ENCODE data around the gene PPP1R13B. TPM values are rescaled to one million over a fixed set of nuclear protein-coding genes. Genes with fewer than 3 reads are reported as not detected.

PPP1R13B gene
- total RNA-seq, 1 donor from 2014 or later, result 10.1 TPM

- H3K27me3 Mint-ChIP-seq (ENCODE audit: low read depth), result no peaks in the 10 kb centered on the region
- H3K27ac Mint-ChIP-seq (ENCODE audit: unreplicated experiment), result peak overlapping the region; percentile 91
- TF ChIP-seq, protein P1, sequence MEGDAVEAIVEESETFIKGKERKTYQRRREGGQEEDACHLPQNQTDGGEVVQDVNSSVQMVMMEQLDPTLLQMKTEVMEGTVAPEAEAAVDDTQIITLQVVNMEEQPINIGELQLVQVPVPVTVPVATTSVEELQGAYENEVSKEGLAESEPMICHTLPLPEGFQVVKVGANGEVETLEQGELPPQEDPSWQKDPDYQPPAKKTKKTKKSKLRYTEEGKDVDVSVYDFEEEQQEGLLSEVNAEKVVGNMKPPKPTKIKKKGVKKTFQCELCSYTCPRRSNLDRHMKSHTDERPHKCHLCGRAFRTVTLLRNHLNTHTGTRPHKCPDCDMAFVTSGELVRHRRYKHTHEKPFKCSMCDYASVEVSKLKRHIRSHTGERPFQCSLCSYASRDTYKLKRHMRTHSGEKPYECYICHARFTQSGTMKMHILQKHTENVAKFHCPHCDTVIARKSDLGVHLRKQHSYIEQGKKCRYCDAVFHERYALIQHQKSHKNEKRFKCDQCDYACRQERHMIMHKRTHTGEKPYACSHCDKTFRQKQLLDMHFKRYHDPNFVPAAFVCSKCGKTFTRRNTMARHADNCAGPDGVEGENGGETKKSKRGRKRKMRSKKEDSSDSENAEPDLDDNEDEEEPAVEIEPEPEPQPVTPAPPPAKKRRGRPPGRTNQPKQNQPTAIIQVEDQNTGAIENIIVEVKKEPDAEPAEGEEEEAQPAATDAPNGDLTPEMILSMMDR (IDR thresholded peaks at IDR 0.05), result no peak
- H3K4me3 Mint-ChIP-seq (ENCODE audit: unreplicated experiment), result peak overlapping the region; percentile 23
- peaks cover 11% of the 10 kb centered on the region for H3K36me3 Mint-ChIP-seq (ENCODE audit: low read depth)
- H3K9me3 Mint-ChIP-seq (ENCODE audit: low read depth), result no peaks in the 10 kb centered on the region
- peak; percentile 77 for DNase-seq (ENCODE audit: low spot score)
- peaks cover 27% of the 10 kb centered on the region for H3K4me1 Mint-ChIP-seq (ENCODE audit: low read depth)
These were observed 149.6 kb downstream of the PPP1R13B start for GRCh38 chr14:103697603-103698379.

GRCh38 chr14:103697206-103697602 is 150.2 kb downstream of the PPP1R13B start:
- peaks cover 27% of the 10 kb centered on the region for H3K4me1 Mint-ChIP-seq (ENCODE audit: low read depth)
- peak; percentile 8 for DNase-seq (ENCODE audit: low spot score)

GRCh38 chr14:103696466-103697071 is 150.8 kb downstream of the PPP1R13B start:
- peak; percentile 72 for DNase-seq (ENCODE audit: low spot score)
- no peaks in the 10 kb centered on the region for H3K9me3 Mint-ChIP-seq (ENCODE audit: low read depth)
- H3K4me3 Mint-ChIP-seq (ENCODE audit: unreplicated experiment), result no peak overlapping the region
- peaks cover 27% of the 10 kb centered on the region for H3K4me1 Mint-ChIP-seq (ENCODE audit: low read depth)
- peaks cover 5% of the 10 kb centered on the region for H3K36me3 Mint-ChIP-seq (ENCODE audit: low read depth)
- no peaks in the 10 kb centered on the region for H3K27me3 Mint-ChIP-seq (ENCODE audit: low read depth)
- TF ChIP-seq, protein P1 (IDR thresholded peaks at IDR 0.05), result peak; percentile 21
- H3K27ac Mint-ChIP-seq (ENCODE audit: unreplicated experiment), result peak overlapping the region; percentile 91

More at GRCh38 chr14:103697206-103697602, 150.2 kb downstream of the PPP1R13B start:
- Mint-ChIP-seq H3K36me3 (ENCODE audit: low read depth) (peaks cover 8% of the 10 kb centered on the region), H3K27ac (ENCODE audit: unreplicated experiment) (peak overlapping the region; percentile 91), H3K27me3 (ENCODE audit: low read depth) (no peaks in the 10 kb centered on the region), H3K4me3 (ENCODE audit: unreplicated experiment) (peak overlapping the region; percentile 23), H3K9me3 (ENCODE audit: low read depth) (no peaks in the 10 kb centered on the region)
- TF ChIP-seq, protein P1 (IDR thresholded peaks at IDR 0.05), result no peak

GRCh38 chr14:103696070-103696402 is 151.3 kb downstream of the PPP1R13B start:
- peaks cover 5% of the 10 kb centered on the region for H3K36me3 Mint-ChIP-seq (ENCODE audit: low read depth)
- peaks cover 27% of the 10 kb centered on the region for H3K4me1 Mint-ChIP-seq (ENCODE audit: low read depth)
- TF ChIP-seq, protein P1 (IDR thresholded peaks at IDR 0.05), result no peak
- H3K4me3 Mint-ChIP-seq (ENCODE audit: unreplicated experiment), result peak overlapping the region; percentile 38
- H3K27me3 Mint-ChIP-seq (ENCODE audit: low read depth), result no peaks in the 10 kb centered on the region
- DNase-seq (ENCODE audit: low spot score), result peak; percentile 57
- no peaks in the 10 kb centered on the region for H3K9me3 Mint-ChIP-seq (ENCODE audit: low read depth)
- peak overlapping the region; percentile 91 for H3K27ac Mint-ChIP-seq (ENCODE audit: unreplicated experiment)

DNA sequence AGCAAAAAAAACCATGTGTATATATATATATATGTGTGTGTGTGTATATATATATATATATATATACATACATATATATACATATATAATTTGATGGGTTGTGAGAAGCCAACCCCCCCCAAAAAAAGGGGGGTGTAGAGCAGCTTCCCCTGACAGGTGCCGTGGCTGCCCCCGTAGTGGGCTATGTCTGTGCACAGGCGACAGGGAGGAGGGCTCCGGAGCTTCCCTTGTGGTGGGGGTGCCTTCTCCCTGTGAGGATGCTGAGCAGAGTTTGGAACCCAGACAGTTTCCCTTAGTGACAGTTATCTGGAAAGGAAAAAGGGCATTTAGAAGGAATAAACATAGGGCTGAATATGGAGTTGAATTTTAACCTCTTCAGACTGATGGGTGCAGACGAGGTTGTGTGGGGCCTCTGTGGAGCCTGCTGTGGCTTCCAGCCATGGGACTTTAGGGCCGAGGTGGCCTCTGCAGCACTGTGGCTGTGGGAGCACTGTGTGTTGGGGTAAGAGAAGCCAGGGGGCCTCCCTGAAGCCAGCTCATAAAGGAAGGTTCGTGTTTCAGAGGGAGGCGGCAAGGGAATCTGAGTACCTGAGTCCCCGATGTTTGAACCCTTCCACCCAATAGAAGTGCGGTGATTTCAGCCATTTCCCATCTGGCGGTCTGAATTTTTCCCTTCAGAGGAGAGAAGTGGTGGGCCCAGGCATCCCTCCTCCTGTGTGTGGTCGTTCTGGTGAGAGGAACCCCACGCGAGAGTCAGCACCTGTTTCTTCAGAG is 151.9 kb downstream of the PPP1R13B start:
- H3K27ac Mint-ChIP-seq (ENCODE audit: unreplicated experiment), result peak overlapping the region; percentile 91
- H3K27me3 Mint-ChIP-seq (ENCODE audit: low read depth), result no peaks in the 10 kb centered on the region
- H3K4me3 Mint-ChIP-seq (ENCODE audit: unreplicated experiment), result no peak overlapping the region
- TF ChIP-seq, protein P1 (IDR thresholded peaks at IDR 0.05), result no peak
- H3K4me1 Mint-ChIP-seq (ENCODE audit: low read depth), result peaks cover 27% of the 10 kb centered on the region
- peaks cover 5% of the 10 kb centered on the region for H3K36me3 Mint-ChIP-seq (ENCODE audit: low read depth)
- no peaks in the 10 kb centered on the region for H3K9me3 Mint-ChIP-seq (ENCODE audit: low read depth)
- DNase-seq (ENCODE audit: low spot score), result peak; percentile 60
